PC-3 (cell line): ENCODE results near the gene PCDH15. TPM values are rescaled to one million over a fixed set of nuclear protein-coding genes. Genes with fewer than 3 reads are reported as not detected.

ENCODE experiments used
- ATAC-seq: fragments of 200-7000 bp; cut with Tn5 transposase; 2 replicates; pipeline ENCODE4 v1.9.1; 2020; ENCODE audit warnings: mild to moderate bottlenecking, moderate library complexity
- BruUV-seq: library from RNA; stranded (reverse); fragments of 400-500 nt; replicated peaks from 2 replicates; lab custom pipeline; 2021; lab: Mats Ljungman, UMichigan
- CTCF ChIA-PET: fragments of 300-600 bp; sonication (Branson Sonifier 250); formaldehyde crosslinking; loops from one replicate; lab custom pipeline; 2022; ENCODE audit warnings: antibody characterized with exemption; lab: Charles Lee
- POLR2A ChIA-PET: fragments of 300-600 bp; sonication (Branson Sonifier 250); formaldehyde crosslinking; loops from one replicate; lab custom pipeline; 2022; ENCODE audit warnings: antibody characterized with exemption; ENCODE audit not compliant: unreplicated experiment; lab: Charles Lee
- DNase-seq: peaks from one replicate; pipeline ENCODE4 v3.0.0-alpha.2; 2015
- H2AFZ ChIP-seq: fragments of 300-600 bp; sonication (generic); 2 replicates; pipeline ENCODE4 v1.6.0; 2016; ENCODE audit warnings: antibody characterized with exemption, low read length
- H3F3A ChIP-seq: fragments of 300-600 bp; sonication (generic); one replicate; pipeline ENCODE4 v1.6.0; 2017; ENCODE audit warnings: antibody characterized with exemption, low read length, control low read depth, mild to moderate bottlenecking; ENCODE audit not compliant: unreplicated experiment
- H3K27ac ChIP-seq: fragments of 300-600 bp; sonication (generic); 2 replicates; pipeline ENCODE4 v1.5.1; 2016; ENCODE audit warnings: mild to moderate bottlenecking, low read length
- H3K27me3 ChIP-seq: fragments of 300-600 bp; sonication (generic); 2 replicates; pipeline ENCODE4 v1.6.1; 2016; ENCODE audit warnings: low read length, mixed read lengths
- H3K36me3 ChIP-seq: fragments of 300-600 bp; sonication (generic); 2 replicates; pipeline ENCODE4 v1.6.1; 2016; ENCODE audit warnings: low read depth, mixed run types, low read length, mixed read lengths
- H3K4me1 ChIP-seq: fragments of 300-600 bp; sonication (generic); 2 replicates; pipeline ENCODE4 v1.5.1; 2016; ENCODE audit warnings: low read length; ENCODE audit not compliant: insufficient read depth
- H3K4me2 ChIP-seq: fragments of 300-600 bp; sonication (generic); 2 replicates; pipeline ENCODE4 v1.6.0; 2016; ENCODE audit warnings: low read length
- H3K4me3 ChIP-seq: fragments of 300-600 bp; sonication (generic); 2 replicates; pipeline ENCODE4 v1.5.1; 2016; ENCODE audit warnings: mild to moderate bottlenecking, low read length, mixed read lengths
- H3K79me2 ChIP-seq: fragments of 300-600 bp; sonication (generic); 2 replicates; pipeline ENCODE4 v1.6.1; 2017; ENCODE audit warnings: low read length, mixed read lengths
- H3K9ac ChIP-seq: fragments of 300-600 bp; sonication (generic); 2 replicates; pipeline ENCODE4 v1.6.0; 2016; ENCODE audit warnings: mild to moderate bottlenecking, low read length
- H3K9me2 ChIP-seq: fragments of 300-600 bp; sonication (generic); replicated peaks from 2 replicates; pipeline ENCODE4 v1.6.1; 2016; ENCODE audit warnings: mixed run types, low read length, mixed read lengths
- H3K9me3 ChIP-seq: fragments of 300-600 bp; sonication (generic); 2 replicates; pipeline ENCODE4 v1.6.1; 2016; ENCODE audit warnings: low read length, mixed read lengths
- H4K20me1 ChIP-seq: fragments of 300-600 bp; sonication (generic); 2 replicates; pipeline ENCODE4 v1.6.1; 2016; ENCODE audit warnings: low read length, mixed read lengths
- CTCF ChIP-seq: fragments of 300-600 bp; sonication (generic); conservative IDR thresholded peaks from 2 replicates; pipeline ENCODE4 v1.5.1; 2017; ENCODE audit warnings: antibody characterized with exemption, low read depth, mild to moderate bottlenecking, low read length
- EZH2 ChIP-seq: fragments of 300-600 bp; sonication (generic); IDR thresholded peaks from one replicate; pipeline ENCODE4 v1.6.1; 2017; ENCODE audit warnings: antibody characterized with exemption, mild to moderate bottlenecking, low read length; ENCODE audit not compliant: unreplicated experiment
- EZH2phosphoT487 ChIP-seq: fragments of 300-600 bp; sonication (generic); IDR thresholded peaks from 2 replicates; pipeline ENCODE4 v1.6.1; 2018; ENCODE audit warnings: mild to moderate bottlenecking, antibody characterized with exemption, low read length, borderline replicate concordance
- intact Hi-C: fragments of 100-400 bp; cut with micrococcal nuclease; formaldehyde crosslinking; loops from 2 replicates; pipeline ENCODE4 v1.9.0; 2023
- total RNA-seq: library from RNA; depleted of rRNA; stranded (reverse); fragments of >200 nt; gene quantifications from 2 replicates; pipeline ENCODE4 v1.2.3, GENCODE V29; 2014

The PCDH15 gene
- total RNA-seq, 1 experiment from 2014 or later: not detected

- intact Hi-C loops: no loop called here
- no peak overlapping the region for H2AFZ ChIP-seq
- H3K36me3 ChIP-seq: no peaks in the 10 kb centered on the region
- ATAC-seq: no peak
- DNase-seq: no peak
- no peaks in the 10 kb centered on the region for H3K27me3 ChIP-seq
- no peaks in the 10 kb centered on the region for H3K9me2 ChIP-seq
- TF ChIP-seq EZH2: no peak
- no peak for TF ChIP-seq EZH2phosphoT487
- TF ChIP-seq CTCF: no peak
- ChIA-PET POLR2A (no interaction called here), CTCF (no interaction called here)
- no peak overlapping the region for H3K4me2 ChIP-seq
- H3K79me2 ChIP-seq: no peaks in the 10 kb centered on the region
- H3K27ac ChIP-seq: no peak overlapping the region
- H3K4me1 ChIP-seq: no peaks in the 10 kb centered on the region
- no TSS peak for BruUV-seq
- H3K4me3 ChIP-seq: no peak overlapping the region
- no peaks in the 10 kb centered on the region for H3F3A ChIP-seq
- H3K9ac ChIP-seq: no peak overlapping the region
- H4K20me1 ChIP-seq: 0 out of 2 replicates have a peak, but pooled peaks cover 3% of the 10 kb centered on the region
- no peaks in the 10 kb centered on the region; the same call in 1 of the 2 replicates for H3K9me3 ChIP-seq
These were observed 297.2 kb downstream of the PCDH15 start for GRCh38 chr10:54503863-54504262.

GRCh38 chr10:54501929-54502328 is 299.1 kb downstream of the PCDH15 start:
- no peaks in the 10 kb centered on the region for H3K9me2 ChIP-seq
- no peak overlapping the region for H3K27ac ChIP-seq
- H2AFZ ChIP-seq: no peak overlapping the region
- no peak overlapping the region for H3K4me3 ChIP-seq
- H3K9ac ChIP-seq: no peak overlapping the region
- no peaks in the 10 kb centered on the region for H3K27me3 ChIP-seq
- CTCF ChIA-PET: no interaction called here
- H3K79me2 ChIP-seq: no peaks in the 10 kb centered on the region
- 0 out of 2 replicates have a peak, but pooled peaks cover 3% of the 10 kb centered on the region for H4K20me1 ChIP-seq
- H3K4me2 ChIP-seq: no peak overlapping the region
- H3K4me1 ChIP-seq: no peaks in the 10 kb centered on the region
- no peaks in the 10 kb centered on the region; the same call in 1 of the 2 replicates for H3K9me3 ChIP-seq
- ATAC-seq: peak; percentile 90
- no TSS peak for BruUV-seq
- intact Hi-C loops: no loop called here
- TF ChIP-seq EZH2 (no peak), CTCF (no peak), EZH2phosphoT487 (no peak)
- POLR2A ChIA-PET: no interaction called here
- H3F3A ChIP-seq: no peaks in the 10 kb centered on the region
- H3K36me3 ChIP-seq: no peaks in the 10 kb centered on the region
- DNase-seq: peak; percentile 45

GRCh38 chr10:54496852-54497251 is 304.2 kb downstream of the PCDH15 start:
- CTCF ChIA-PET: no interaction called here
- Histone ChIP-seq H3K36me3 (no peaks in the 10 kb centered on the region), H3K9ac (no peak overlapping the region), H3K9me2 (no peaks in the 10 kb centered on the region), H3K27me3 (no peaks in the 10 kb centered on the region), H3K9me3 (no peaks in the 10 kb centered on the region; the same call in 1 of the 2 replicates), H4K20me1 (no peaks in the 10 kb centered on the region), H3K79me2 (no peaks in the 10 kb centered on the region), H3K4me1 (no peaks in the 10 kb centered on the region), H3K4me3 (no peak overlapping the region), H3K27ac (no peak overlapping the region), H3F3A (no peaks in the 10 kb centered on the region), H2AFZ (no peak overlapping the region), H3K4me2 (no peak overlapping the region)
- intact Hi-C loops: no loop called here
- BruUV-seq: no TSS peak
- no peak for ATAC-seq
- no peak for TF ChIP-seq CTCF
- no peak for TF ChIP-seq EZH2
- TF ChIP-seq EZH2phosphoT487: no peak
- POLR2A ChIA-PET: no interaction called here
- DNase-seq: no peak
